H9 (cell line): ENCODE results near the gene MYT1. TPM values are rescaled to one million over a fixed set of nuclear protein-coding genes. Genes with fewer than 3 reads are reported as not detected.

ENCODE experiments used
- DNase-seq: peaks from one replicate; pipeline ENCODE4 v3.0.0-alpha.2; 2017
- H2AFZ ChIP-seq: one replicate; pipeline ENCODE4 v1.6.1; 2013; ENCODE audit warnings: mild to moderate bottlenecking, low read length, control low read depth, moderate library complexity
- H2AK5ac ChIP-seq: 2 replicates; pipeline ENCODE4 v1.6.1; 2013; ENCODE audit warnings: low read length, control low read depth, mixed read lengths; ENCODE audit not compliant: insufficient read length
- H2BK120ac ChIP-seq: one replicate; pipeline ENCODE4 v1.6.1; 2013; ENCODE audit warnings: low read depth, mild to moderate bottlenecking, low read length, control low read depth, inconsistent platforms; ENCODE audit not compliant: poor library complexity, severe bottlenecking
- H2BK12ac ChIP-seq: 2 replicates; pipeline ENCODE4 v1.6.1; 2013; ENCODE audit warnings: low read length, control low read depth, mixed read lengths, low read depth; ENCODE audit not compliant: insufficient read length
- H2BK15ac ChIP-seq: 2 replicates; pipeline ENCODE4 v1.6.1; 2013; ENCODE audit warnings: low read depth, low read length, control low read depth
- H2BK20ac ChIP-seq: one replicate; pipeline ENCODE4 v1.6.1; 2013; ENCODE audit warnings: low read depth, mild to moderate bottlenecking, low read length, control low read depth, inconsistent platforms; ENCODE audit not compliant: poor library complexity, severe bottlenecking
- H2BK5ac ChIP-seq: 2 replicates; pipeline ENCODE4 v1.6.1; 2013; ENCODE audit warnings: low read length, control low read depth, mixed read lengths; ENCODE audit not compliant: insufficient read length
- H3K14ac ChIP-seq: 2 replicates; pipeline ENCODE4 v1.6.1; 2013; ENCODE audit warnings: low read length, control low read depth; ENCODE audit not compliant: insufficient read depth
- H3K18ac ChIP-seq: 2 replicates; pipeline ENCODE4 v1.6.1; 2013; ENCODE audit warnings: low read depth, mild to moderate bottlenecking, mixed read lengths, low read length, control low read depth; ENCODE audit not compliant: insufficient read length
- H3K23ac ChIP-seq: 2 replicates; pipeline ENCODE4 v1.6.1; 2013; ENCODE audit warnings: low read length, control low read depth, mixed read lengths, low read depth; ENCODE audit not compliant: insufficient read length
- H3K23me2 ChIP-seq: 2 replicates; pipeline ENCODE4 v1.6.1; 2013; ENCODE audit warnings: low read depth, mild to moderate bottlenecking, mixed read lengths, low read length, control low read depth; ENCODE audit not compliant: insufficient read length, poor library complexity, severe bottlenecking
- H3K27ac ChIP-seq: 2 replicates; pipeline ENCODE4 v1.5.1; 2013; ENCODE audit warnings: low read length, control low read depth, mixed read lengths, low read depth; ENCODE audit not compliant: insufficient read length
- H3K27me3 ChIP-seq: 2 replicates; pipeline ENCODE4 v1.6.1; 2013; ENCODE audit warnings: low read length, control low read depth, inconsistent platforms; ENCODE audit not compliant: insufficient read depth
- H3K4ac ChIP-seq: 2 replicates; pipeline ENCODE4 v1.6.1; 2013; ENCODE audit warnings: low read depth, mild to moderate bottlenecking, control low read depth, inconsistent platforms, low read length, moderate library complexity
- H3K4me1 ChIP-seq: 2 replicates; pipeline ENCODE4 v1.6.1; 2013; ENCODE audit warnings: low read length, control low read depth, inconsistent platforms; ENCODE audit not compliant: insufficient read depth
- H3K4me2 ChIP-seq: 2 replicates; pipeline ENCODE4 v1.6.1; 2013; ENCODE audit warnings: low read length, control low read depth, mixed read lengths; ENCODE audit not compliant: insufficient read length, insufficient read depth
- H3K56ac ChIP-seq: 2 replicates; pipeline ENCODE4 v1.6.1; 2013; ENCODE audit warnings: low read depth, mild to moderate bottlenecking, mixed read lengths, low read length, control low read depth; ENCODE audit not compliant: insufficient read length
- H3K79me1 ChIP-seq: 2 replicates; pipeline ENCODE4 v1.6.1; 2013; ENCODE audit warnings: low read depth, mild to moderate bottlenecking, moderate library complexity, low read length, control low read depth, inconsistent platforms; ENCODE audit not compliant: insufficient read depth, poor library complexity, severe bottlenecking
- H3K79me2 ChIP-seq: 2 replicates; pipeline ENCODE4 v1.6.1; 2013; ENCODE audit warnings: low read length, control low read depth, inconsistent platforms; ENCODE audit not compliant: insufficient read depth
- H3K9ac ChIP-seq: 2 replicates; pipeline ENCODE4 v1.6.1; 2013; ENCODE audit warnings: low read length, control low read depth, mixed read lengths; ENCODE audit not compliant: insufficient read length; ENCODE audit errors: extremely low read depth
- H3K9me3 ChIP-seq: one replicate; pipeline ENCODE4 v1.6.1; 2013; ENCODE audit warnings: low read depth, low read length, inconsistent platforms; ENCODE audit not compliant: control insufficient read depth
- H3T11ph ChIP-seq: one replicate; pipeline ENCODE4 v1.6.1; 2013; ENCODE audit warnings: mild to moderate bottlenecking, low read length, control low read depth, inconsistent platforms
- H4K20me1 ChIP-seq: one replicate; pipeline ENCODE4 v1.6.1; 2013; ENCODE audit not compliant: control insufficient read depth, insufficient read length, insufficient read depth
- H4K5ac ChIP-seq: 2 replicates; pipeline ENCODE4 v1.6.1; 2013; ENCODE audit warnings: low read depth, mild to moderate bottlenecking, mixed read lengths, low read length, control low read depth; ENCODE audit not compliant: insufficient read length
- H4K8ac ChIP-seq: replicated peaks from 2 replicates; pipeline ENCODE4 v1.6.1; 2013; ENCODE audit warnings: low read length, control low read depth, mixed read lengths, low read depth; ENCODE audit not compliant: insufficient read length
- H4K91ac ChIP-seq: 2 replicates; pipeline ENCODE4 v1.6.1; 2013; ENCODE audit warnings: low read depth, mild to moderate bottlenecking, moderate library complexity, mixed read lengths, low read length, control low read depth; ENCODE audit not compliant: insufficient read length
- H3K27ac Mint-ChIP-seq, 3 experiments: 2 replicates in 2 of 3; 3 replicates in 1 of 3; pipeline ENCODE4 v1.8.0; 2020 to 2021; ENCODE audit warnings: mixed read lengths in 3 of 3, mild to moderate bottlenecking in 1 of 3, moderate library complexity in 1 of 3
- H3K27me3 Mint-ChIP-seq: 2 replicates; pipeline ENCODE4 v1.8.0; 2021; ENCODE audit warnings: low read depth, mild to moderate bottlenecking, moderate library complexity, mixed read lengths
- H3K36me3 Mint-ChIP-seq, 3 experiments: 2 replicates in 2 of 3; 3 replicates in 1 of 3; pipeline ENCODE4 v1.8.0; 2020 to 2021; ENCODE audit warnings: low read depth in 3 of 3, mixed read lengths in 3 of 3; ENCODE audit not compliant: insufficient read depth in 1 of 3
- H3K4me1 Mint-ChIP-seq, 2 experiments: 2 replicates each; pipeline ENCODE4 v1.8.0; 2020; ENCODE audit warnings: mixed read lengths in 2 of 2
- H3K4me3 Mint-ChIP-seq, 2 experiments: 2 replicates in 1 of 2; 3 replicates in 1 of 2; pipeline ENCODE4 v1.8.0; 2020 to 2021; ENCODE audit warnings: mild to moderate bottlenecking in 2 of 2, mixed read lengths in 2 of 2, moderate library complexity in 1 of 2
- H3K9me3 Mint-ChIP-seq, 2 experiments: 2 replicates in 1 of 2; 3 replicates in 1 of 2; pipeline ENCODE4 v1.8.0; 2020; ENCODE audit warnings: mild to moderate bottlenecking in 2 of 2, mixed read lengths in 2 of 2, moderate library complexity in 1 of 2
- WGBS: extraction: QIAGEN DNeasy Blood & Tissue Kit; methylation state at CpG from one replicate; pipeline ENCODE4 v1.1.7; 2013; ENCODE audit warnings: missing lambda C conversion rate, low lambda C conversion rate, mixed read lengths; ENCODE audit not compliant: insufficient read length; ENCODE audit errors: extremely low coverage; 5-methylcytosine and 5-hydroxymethylcytosine counted together
- total RNA-seq: library from RNA; stranded (reverse); gene quantifications from 2 replicates; pipeline ENCODE4 v1.2.1, GENCODE V29; 2021
- TF ChIP-seq, protein P1 (sequence below): fragments of 200-600 bp; sonication (generic); conservative IDR thresholded peaks from 3 replicates; pipeline ENCODE4 v1.8.0; 2021; ENCODE audit warnings: antibody characterized with exemption, mild to moderate bottlenecking

Gene MYT1
- total RNA-seq, 1 experiment from 2014 or later: 0.79 TPM

DNA sequence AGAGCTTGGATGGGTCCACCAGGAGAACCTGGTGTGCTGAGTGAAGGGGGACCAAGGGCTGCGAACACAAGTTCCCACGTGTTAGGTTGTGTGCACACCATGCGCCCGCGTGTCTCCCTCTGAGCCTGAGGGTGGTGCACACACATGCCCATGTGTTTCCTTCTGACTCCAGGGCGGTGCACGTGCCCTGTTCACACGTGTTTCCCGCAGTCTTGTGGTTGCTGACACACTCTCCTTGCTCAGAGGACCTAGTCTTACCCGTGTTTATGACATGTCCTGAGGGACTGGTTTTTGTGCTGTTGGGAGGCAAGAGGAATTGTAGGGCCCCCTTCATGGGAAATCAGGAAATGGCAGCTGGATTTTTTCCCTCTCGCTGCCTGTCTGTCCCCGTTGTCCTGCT is 55.0 kb downstream of the MYT1 start:
- H4K8ac ChIP-seq: no peak overlapping the region
- no peak overlapping the region for H3K18ac ChIP-seq
- H2AFZ ChIP-seq: no peak overlapping the region
- H2BK15ac ChIP-seq: no peak overlapping the region
- no peaks in the 10 kb centered on the region for H3K23me2 ChIP-seq
- WGBS: no CpG with 5 or more reads among the region's 12 CpGs
- no peak overlapping the region for H3K14ac ChIP-seq
- H3T11ph ChIP-seq: no peak overlapping the region
- Mint-ChIP-seq H3K27ac (no peak overlapping the region), H3K4me3 (no peak overlapping the region), H3K4me1 (peaks cover 17 to 19% of the 10 kb centered on the region in 2 experiments), H3K36me3 (peaks cover 0 to 1% (median 0%) of the 10 kb centered on the region in 3 experiments; a peak in 1 of 7 replicates), H3K9me3 (no peaks in the 10 kb centered on the region), H3K27me3 (peaks cover 5% of the 10 kb centered on the region)
- H2BK20ac ChIP-seq: no peak overlapping the region
- H3K23ac ChIP-seq: no peak overlapping the region
- no peaks in the 10 kb centered on the region for H3K79me2 ChIP-seq
- no peak overlapping the region for H3K56ac ChIP-seq
- no peak overlapping the region for H4K5ac ChIP-seq
- no peak overlapping the region for H2BK5ac ChIP-seq
- H3K79me1 ChIP-seq: no peaks in the 10 kb centered on the region
- TF ChIP-seq, protein P1, sequence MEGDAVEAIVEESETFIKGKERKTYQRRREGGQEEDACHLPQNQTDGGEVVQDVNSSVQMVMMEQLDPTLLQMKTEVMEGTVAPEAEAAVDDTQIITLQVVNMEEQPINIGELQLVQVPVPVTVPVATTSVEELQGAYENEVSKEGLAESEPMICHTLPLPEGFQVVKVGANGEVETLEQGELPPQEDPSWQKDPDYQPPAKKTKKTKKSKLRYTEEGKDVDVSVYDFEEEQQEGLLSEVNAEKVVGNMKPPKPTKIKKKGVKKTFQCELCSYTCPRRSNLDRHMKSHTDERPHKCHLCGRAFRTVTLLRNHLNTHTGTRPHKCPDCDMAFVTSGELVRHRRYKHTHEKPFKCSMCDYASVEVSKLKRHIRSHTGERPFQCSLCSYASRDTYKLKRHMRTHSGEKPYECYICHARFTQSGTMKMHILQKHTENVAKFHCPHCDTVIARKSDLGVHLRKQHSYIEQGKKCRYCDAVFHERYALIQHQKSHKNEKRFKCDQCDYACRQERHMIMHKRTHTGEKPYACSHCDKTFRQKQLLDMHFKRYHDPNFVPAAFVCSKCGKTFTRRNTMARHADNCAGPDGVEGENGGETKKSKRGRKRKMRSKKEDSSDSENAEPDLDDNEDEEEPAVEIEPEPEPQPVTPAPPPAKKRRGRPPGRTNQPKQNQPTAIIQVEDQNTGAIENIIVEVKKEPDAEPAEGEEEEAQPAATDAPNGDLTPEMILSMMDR: no peak
- peaks cover 3% of the 10 kb centered on the region; the same call in 1 of the 2 replicates for H3K4me1 ChIP-seq
- H3K9ac ChIP-seq: no peak overlapping the region
- DNase-seq: no peak
- no peak overlapping the region for H3K27ac ChIP-seq
- H3K4ac ChIP-seq: no peak overlapping the region
- no peak overlapping the region for H2AK5ac ChIP-seq
- no peak overlapping the region for H2BK120ac ChIP-seq
- H4K20me1 ChIP-seq: no peaks in the 10 kb centered on the region
- H3K9me3 ChIP-seq: no peaks in the 10 kb centered on the region
- no peak overlapping the region for H2BK12ac ChIP-seq
- H3K4me2 ChIP-seq: no peak overlapping the region
- no peak overlapping the region for H4K91ac ChIP-seq
- no peaks in the 10 kb centered on the region for H3K27me3 ChIP-seq
